HG03196 (cell line): Measurements from ENCODE around the gene VPS26B.
"Not testable (repeated sequence)": the region's sequence is repeated elsewhere in the genome, so short reads cannot be mapped to it uniquely, and the experiment has no call there.

Experiments used
- ATAC-seq: cut with Tn5 transposase; IDR thresholded peaks from one replicate; pipeline ENCODE4 v1.9.1; 2021; ENCODE audit not compliant: unreplicated experiment

Gene VPS26B

DNA sequence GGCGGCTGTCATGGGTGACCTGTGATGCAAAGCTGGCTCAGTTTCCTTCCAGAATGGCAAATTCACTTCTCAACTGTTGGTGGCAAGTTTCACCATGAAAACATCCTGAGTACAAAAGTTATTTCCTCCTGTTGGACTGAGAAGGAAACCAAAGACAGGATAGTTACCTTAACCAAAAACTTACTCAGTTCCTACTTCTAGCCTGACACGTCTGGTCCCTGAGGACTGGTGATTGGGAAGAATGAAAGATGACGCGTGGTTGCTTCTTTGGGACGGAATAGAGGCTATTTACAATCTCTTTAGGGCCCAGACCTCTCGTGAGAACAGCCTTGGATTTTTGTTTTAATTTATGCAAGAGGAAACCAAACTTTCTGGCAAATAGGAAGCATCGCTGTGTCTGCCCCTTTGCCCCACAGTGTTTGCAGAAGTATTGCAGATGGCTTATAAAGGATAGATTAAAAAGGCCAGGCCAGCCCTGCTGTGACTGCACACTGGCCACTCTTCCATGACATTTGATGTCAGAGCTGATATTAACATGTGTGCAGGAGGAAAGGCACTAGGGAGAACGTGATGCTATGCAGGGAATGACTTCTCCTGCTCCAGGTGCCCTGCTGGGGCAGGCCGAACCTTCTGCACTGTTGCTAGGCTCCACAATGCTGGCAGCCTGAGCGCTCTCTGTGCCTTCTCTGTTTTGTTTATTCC is 7.6 kb downstream of the VPS26B start:
- peak; percentile 27 for ATAC-seq

DNA sequence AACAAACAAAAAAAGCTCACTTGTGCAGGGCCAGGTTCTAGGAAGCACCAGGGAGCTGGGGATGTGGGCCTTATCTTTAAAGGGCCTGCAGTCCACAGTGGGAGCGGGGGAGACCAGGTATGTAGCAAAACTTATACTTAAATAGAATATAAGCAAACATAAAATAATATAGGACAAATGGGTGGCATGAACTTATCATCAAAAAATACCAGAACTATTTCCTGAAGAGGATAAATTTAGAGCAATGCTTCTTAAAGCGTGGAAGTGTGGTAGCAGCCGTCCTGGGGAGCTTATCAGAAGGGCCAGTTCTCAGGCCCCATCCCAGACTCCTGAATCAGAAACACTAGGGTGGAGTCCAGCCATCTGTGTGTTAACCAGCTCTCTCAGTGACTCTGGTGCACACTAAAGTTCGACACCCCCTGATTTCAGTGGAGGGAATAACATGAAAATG is 9.3 kb downstream of the VPS26B start:
- ATAC-seq = no peak

DNA sequence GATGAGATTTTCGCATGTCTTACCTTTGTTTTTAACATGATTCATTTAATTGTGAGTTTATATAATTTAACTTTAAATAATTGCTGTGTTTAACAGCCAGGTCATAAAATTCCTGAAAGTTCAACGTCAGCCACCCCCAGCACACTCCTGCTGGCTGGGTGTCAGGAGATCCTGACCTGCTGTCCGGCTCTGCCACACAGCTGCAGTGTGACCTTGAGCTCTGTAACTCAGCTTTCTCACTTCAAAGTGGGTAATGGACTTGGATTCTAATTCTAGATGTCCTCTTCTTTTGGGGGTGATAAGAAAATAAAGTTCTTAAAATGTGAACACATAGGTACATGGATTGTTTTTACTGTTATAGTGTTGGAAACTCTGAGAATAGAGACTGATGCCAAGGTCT is 10.9 kb downstream of the VPS26B start:
- ATAC-seq = no peak

DNA sequence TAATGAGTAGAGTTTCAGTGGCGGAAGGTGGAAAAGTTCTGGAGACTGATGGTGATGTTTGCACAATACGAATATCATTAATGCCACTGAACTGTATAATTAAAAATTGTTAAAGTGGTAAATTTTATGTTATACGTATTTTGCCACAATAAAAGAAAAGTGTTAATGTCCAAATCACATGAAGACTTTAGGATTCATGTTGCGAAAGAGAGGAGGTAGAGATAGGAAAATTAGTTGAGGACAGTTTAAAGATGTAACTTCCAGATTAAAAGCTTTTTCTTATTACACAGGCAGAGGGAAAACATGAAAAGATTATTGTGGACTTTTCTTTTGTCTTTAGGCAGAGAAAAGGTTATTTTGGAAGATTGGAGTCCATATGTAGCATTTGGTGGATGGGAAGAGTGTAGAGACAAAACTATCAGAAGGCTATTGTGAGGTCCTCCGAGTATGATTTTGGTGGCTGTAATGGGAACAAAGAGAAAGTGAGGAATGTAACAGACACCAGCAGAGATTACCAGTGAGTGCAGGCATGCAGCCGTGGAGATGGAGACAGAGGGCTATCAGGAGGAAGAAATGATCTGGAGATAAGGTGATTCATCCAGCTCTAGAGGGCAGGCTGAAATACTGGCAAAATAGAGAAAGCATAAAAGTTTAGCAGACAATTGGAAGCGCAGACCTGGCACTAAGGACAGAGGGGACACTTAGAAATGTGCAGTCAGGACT is 12.5 kb downstream of the VPS26B start:
- no peak for ATAC-seq

DNA sequence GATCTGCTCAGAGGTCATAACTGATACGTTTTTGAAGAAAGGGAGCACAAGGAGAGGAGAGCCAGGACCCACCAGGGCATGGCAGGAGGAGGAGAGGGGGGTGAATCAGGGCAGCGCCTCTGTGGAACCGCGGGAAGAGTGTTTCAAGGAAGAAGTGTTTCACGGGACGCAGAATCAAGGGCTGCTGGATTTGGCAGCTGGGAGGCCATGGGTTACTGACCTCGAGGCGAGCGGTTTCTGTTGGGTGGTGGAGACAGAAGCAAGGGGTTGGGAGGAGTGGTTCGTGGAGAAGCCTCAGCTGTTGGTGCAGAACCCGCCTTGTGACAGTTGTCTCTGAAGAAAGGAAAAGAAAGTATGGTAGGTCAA is 13.1 kb downstream of the VPS26B start:
- ATAC-seq = no peak

DNA sequence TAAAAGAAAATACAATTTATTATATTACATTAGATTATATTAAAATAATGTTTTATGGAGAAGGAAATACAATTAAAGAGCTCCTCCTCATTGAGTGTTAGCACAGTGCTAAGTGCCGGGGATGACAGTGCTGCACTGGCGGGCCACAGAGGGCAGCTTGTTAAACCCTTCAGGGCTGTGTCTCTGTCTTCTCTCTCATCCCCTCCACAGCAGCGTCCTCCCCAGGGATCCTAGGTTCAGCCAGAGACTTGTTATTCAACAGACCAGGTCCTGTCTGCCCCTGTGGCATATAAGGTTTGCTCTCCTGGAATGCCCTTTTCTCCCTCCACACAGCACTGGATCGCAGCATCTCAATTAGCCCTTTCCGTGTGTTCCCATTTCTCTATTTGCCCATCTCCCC is 14.5 kb downstream of the VPS26B start:
- ATAC-seq = no peak

DNA sequence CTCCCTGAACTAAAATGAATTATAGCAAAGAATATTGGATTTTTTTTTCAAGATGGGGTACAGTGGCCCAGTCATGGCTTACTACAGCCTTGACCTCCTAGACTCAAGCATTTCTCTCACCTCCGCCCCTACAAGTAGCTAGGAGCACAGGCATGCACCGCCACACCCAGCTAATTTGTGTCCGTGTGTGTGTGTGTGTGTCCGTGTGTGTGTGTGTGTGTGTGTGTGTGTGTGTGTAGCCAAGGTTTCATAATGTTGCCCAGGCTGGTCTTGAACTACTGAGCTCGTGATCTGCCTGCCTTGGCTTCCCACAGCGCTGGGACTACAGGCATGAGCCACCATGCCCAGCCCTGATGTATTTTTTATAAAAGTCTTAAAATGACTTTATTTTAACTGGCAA is 16.1 kb downstream of the VPS26B start:
- no peak for ATAC-seq

DNA sequence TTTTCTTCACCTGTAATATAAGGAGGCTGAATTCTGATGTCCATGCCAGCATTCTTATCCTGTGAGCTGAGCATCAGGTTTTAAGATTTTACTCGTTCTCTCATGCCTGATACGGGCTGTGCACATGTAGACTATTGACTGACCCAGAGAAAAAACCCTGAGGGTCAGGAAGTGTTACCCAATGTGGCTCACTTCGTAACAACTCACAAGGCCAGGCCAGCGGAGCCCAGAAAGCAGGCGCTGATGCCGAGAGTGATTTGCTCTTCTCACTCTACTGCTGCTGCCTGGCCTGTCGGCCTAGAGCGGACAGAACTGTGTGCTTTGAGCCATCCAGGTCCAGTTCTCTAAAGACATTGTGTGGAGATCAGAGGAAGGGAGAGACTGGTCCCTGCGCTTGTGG is 17.9 kb downstream of the VPS26B start:
- ATAC-seq = no peak

DNA sequence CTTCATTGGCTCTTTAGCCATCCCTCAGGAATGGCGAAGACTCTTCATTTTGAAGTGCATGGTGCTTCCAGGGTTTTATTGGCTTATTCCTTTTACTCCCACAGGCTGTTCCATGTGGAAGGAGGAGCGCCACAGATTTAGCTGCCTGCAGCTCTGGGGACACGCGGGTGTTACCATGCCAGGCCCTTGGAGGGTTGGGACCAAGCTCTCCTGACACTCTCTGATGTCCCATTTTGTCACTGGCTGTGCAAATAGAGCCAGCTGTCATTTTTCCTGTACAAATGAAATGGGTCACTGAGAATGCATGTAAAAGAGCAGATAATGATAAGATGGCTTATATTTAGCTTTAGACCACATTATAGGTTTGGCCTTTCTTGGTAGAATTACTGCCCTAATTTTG is 19.4 kb downstream of the VPS26B start:
- no peak for ATAC-seq

DNA sequence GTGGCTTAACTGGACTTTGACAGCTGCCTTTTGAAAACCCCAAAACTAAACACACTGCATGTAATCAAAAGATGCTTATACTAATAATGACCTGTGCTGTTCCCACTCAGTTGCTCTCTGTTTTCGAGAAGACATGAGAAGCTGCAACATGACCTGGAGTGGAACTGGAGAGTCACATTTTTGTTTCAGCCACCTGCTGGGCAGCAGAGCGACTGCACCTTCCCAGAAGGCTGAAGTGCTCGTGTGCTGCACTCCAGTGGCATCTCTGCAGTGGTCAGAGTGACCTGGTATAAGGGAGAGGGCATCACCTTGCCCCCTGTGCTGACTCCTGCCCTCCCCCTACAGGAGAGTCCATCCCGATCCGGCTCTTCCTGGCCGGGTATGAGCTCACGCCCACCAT is 20.1 kb downstream of the VPS26B start:
- ATAC-seq = no peak

DNA sequence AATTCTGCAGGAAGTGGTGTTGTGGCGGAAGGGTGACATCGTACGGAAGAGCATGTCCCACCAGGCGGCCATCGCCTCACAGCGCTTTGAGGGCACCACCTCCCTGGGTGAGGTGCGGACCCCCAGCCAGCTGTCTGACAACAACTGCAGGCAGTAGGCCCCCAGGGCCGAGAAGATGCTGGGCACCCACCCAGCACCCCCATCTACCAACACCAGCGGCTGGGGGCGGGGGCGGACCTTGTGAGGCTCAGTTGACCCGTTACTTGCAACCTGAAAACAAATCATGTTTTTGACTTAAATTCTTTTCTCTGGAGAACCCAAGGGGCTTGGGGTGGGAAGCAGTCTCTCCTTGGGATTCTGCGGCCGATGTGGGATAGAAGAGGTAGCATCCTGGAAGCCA is 21.0 kb downstream of the VPS26B start:
- ATAC-seq = no peak

DNA sequence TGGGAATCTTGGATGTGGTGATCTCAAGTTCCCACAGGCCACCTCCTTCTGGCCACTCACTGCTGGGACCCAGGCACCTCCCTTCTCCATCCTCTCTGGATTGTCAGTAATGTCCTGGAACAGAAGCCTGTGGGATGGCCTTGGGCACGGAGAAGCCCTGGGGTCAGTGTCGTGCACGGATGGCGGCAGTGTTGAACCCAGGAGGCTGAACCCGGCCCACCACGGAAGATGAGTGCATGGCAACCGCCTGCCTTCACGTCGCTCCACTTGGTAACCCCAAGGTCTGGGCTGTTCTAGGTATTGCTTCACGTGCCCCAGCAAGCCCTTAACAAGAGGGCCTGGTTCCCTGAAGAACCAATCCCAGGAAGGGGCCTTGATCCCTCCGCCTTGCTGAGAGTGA is 21.6 kb downstream of the VPS26B start:
- ATAC-seq = no peak

DNA sequence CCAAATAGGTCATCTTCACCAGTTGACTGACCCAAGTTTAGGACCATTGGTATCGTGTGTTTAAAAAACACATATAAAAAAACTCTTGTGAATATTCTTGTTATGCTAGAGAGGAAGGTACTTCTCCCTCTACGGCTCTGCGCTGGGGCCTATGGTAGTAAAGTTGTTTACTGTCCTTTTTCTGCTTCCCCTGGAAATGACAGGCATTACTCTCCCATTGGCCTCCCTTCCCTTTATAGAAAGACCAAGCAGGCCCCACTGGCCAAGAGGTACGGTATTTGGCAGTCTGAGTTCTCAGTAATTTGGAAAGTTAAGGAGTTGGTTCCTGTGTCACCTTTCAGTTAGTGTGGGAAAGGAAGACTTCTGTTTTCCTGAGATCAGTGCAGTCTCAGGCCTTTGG is 22.2 kb downstream of the VPS26B start:
- ATAC-seq = no peak

DNA sequence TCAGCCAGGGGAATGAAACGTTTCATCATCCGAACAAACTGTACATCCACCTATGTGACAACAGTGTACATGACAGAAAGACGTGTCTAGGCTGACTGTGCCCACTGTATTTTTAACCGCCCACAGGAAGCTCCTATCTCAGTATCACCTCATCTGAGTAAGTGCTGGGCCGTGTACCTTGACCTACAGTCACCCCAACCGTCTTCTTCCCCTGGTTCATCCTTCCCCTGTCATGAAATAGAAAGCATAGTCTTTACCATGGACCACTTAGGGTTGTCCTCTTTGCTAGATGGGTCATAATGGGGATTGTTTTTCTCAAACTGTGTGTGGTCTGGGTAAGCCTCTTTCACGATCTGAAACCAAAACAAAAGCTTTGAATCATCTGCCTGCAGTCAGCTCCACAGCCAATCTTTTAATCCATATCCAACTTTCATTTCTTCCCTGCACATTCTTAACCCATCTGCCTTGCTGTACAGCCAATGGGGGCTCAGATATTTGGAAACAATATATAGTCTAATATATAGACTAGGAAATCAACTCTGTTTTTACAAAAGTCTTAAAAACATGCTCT is 24.5 kb downstream of the VPS26B start:
- ATAC-seq = no peak

DNA sequence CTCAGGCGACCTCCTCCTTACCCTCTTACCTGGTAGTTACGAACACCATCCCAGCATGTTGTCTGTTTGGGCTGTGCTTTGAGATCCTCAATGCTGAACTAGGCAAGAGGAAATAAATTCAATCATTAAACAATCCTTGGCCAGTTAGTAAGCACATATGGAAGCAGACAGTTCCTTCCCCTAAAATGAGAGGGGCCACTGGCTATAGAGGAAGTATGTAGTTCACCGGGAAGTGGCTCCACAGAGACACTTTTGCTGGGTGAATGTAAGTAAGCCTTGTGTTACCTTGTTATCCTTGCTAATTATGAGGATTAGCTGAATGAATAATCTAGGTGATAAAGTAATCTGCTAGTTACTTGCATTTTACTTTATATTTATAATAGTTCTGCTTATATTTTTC is 25.8 kb downstream of the VPS26B start:
- no peak for ATAC-seq

DNA sequence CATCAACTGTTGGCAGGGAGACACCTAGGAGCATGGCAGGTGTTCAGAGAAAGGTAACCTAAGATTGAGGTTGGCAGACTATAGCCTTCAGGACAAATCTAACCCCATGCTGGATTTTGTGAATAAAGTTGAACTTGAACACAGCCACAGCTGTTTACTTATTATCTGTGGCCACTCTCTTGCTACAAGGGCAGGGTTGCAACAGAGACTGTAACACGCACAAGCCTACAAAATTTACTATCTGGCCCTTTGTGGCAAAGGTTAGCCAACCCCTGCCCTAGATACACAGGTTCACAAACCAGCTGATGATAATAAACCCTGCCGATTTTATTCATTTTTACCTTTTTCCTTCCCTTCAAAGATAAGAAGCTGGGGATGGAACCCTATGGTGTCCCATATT is 26.2 kb downstream of the VPS26B start:
- no peak for ATAC-seq

DNA sequence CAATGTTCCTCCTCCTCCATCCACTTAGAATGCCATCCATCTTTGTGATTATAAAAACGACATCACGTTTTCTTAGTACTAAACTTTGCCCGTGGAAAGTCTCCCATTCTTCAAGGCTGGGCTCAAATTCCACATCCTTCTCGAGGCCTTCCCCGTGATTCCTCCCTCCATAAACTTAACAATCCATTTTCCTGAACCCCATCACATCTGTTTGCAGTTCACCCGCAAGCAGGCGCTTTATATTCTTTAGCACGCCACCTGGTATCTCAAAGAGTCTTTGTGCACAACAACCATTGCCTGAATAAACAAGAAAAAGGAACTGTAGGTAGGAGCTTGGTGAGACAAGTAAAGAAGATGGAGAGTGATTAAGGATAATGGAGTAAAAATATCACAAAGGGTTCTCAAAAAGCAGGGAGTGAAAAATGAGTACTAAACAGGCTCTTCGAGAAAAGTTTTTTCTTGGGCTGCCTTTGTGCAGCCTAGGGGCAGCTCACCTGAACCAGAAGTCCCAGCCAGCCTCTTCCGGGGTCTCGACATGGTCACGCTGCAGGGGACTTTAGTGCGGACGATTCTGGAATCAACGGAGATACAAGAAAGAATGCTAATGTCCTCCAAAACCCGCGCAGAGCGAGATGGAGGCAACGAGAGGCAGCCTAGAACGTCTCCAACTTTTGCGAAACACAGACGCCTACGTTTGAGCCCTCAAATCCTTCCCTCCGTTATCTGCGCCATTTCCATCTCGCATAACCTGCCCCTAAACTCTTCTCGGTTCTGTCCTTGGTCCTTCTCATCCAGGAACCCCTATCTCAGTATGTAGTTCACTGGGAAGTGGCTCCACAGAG is 28.1 kb downstream of the VPS26B start:
- ATAC-seq = peak; percentile 28

DNA sequence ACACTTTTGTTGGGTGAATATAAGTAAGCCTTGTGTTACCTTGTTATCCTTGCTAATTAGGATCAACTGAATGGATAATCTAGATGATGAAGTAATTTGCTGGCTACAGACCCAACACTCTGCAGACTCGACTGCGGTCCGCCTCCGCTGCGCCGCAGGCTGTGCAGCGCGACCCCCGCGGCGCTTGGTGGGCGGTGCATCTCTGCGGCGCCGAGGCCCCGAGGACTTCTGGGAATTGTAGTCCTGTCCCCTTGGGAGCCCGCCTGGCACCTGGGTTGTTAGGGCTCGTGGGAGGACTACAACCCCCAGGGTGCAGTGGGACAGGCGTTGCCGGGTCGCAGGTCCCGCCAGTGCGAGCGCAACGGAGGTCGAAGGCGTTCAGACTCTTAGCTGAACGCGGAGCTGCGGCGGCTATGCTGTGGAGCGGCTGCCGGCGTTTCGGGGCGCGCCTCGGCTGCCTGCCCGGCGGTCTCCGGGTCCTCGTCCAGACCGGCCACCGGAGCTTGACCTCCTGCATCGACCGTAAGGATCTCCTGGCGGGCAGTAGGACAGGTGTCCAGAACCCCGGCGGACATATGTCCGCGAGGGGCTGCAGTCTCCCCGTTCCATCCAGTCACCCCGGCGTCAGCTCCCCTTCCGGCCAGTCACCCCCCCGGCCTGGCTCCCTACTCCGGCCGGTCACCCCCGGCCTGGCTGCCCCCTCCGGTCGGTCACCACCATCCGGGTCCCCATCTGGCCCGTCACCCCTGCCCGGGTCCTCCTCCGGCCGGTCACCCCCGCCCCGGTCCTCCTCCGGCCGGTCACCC is 28.9 kb downstream of the VPS26B start, which contains the start of the genes ACAD8 and THYN1:
ACAD8 (plus strand) TSS at position 381 of the 806 bp plus-strand sequence; CDS start at position 414, 33 bp downstream.
THYN1 (minus strand) TSS at position 165 of the 806 bp plus-strand sequence. CDS start 470 bp downstream, outside the sequence.
- peak; percentile 100 for ATAC-seq

DNA sequence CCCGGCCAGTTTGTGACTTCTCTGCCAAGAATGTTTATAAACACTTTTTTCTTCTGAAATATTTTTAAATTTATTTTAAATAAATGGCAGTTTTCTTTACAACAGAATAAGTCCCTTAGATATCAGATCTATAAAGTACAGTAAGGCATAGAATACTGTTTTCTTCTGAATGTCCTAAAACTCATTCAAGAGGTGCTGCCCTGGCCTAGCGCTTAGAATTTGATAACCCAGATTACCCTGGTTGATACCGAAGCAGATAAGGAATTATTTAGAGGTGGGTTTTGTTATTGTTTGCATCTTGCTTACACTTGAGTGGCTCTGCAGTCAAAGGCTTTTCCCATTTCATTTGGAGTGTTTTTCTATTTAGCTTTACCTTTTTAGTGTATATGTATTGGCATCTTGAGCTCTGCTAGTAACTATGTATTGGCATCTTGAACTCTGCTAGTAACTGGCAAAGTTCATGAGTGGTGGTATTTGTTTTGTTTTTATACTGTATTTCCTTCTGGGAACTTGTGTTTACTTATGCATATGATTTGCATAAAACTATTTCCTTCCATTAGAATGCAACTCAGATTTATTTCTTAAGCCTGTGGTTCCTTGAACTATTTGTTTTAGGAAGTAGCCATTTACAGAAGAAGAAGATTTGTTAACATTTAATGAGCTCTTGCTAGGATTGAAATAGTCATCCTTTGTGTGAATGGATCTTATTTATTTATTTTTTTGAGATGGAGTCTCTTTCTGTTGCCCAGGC is 30.1 kb downstream of the VPS26B start:
- no peak for ATAC-seq

DNA sequence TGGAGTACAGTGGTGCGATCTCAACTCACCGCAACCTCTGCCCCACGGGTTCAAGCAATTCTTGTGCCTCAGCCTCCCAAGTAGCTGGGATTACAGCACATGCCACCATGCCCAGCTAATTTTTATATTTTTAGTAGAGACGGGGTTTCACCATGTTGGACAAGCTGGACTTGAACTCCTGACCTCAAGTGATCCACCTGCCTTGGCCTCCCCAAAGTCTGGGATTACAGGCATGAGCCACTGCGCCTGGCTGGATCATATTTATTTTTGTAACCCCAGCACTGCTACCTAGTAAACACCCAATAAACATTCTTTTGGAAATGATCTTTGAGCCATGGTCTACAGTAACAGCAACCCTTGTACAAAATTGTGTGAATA is 30.7 kb downstream of the VPS26B start:
- ATAC-seq = not testable (repeated sequence)
